Endothelial cell of umbilical vein (primary cell): ENCODE results near the gene KMT2B. TPM values are rescaled to one million over a fixed set of nuclear protein-coding genes. Genes with fewer than 3 reads are reported as not detected.

ENCODE experiments used
- BruUV-seq: library from RNA; stranded (reverse); fragments of 400-500 nt; replicated peaks from 2 replicates; lab custom pipeline; 2021; lab: Mats Ljungman, UMichigan
- CTCF ChIA-PET: fragments of 300-600, 350-600 bp; sonication (Branson Sonifier 250); formaldehyde crosslinking; loops from one replicate; lab custom pipeline; 2021; ENCODE audit warnings: antibody characterized with exemption, inconsistent platforms; lab: Charles Lee
- POLR2A ChIA-PET: fragments of 300-600, 350-600 bp; sonication (Branson Sonifier 250); formaldehyde crosslinking; loops from one replicate; lab custom pipeline; 2021; ENCODE audit warnings: antibody characterized with exemption, inconsistent platforms; lab: Charles Lee
- DNase-seq: peaks from one replicate; pipeline ENCODE4 v3.0.0-alpha.2; 2011; ENCODE audit warnings: low read depth, low spot score
- FAIRE-seq: peaks from 2 replicates; lab custom pipeline; 2011; peaks lifted over from hg19 to GRCh38; lab: Jason Lieb, UNC
- H2AFZ ChIP-seq: 2 replicates; pipeline ENCODE4 v1.6.0; 2012; ENCODE audit warnings: low read depth, low read length, control low read depth, inconsistent platforms
- H3K27ac ChIP-seq: 2 replicates; pipeline ENCODE4 v1.5.1; 2011; ENCODE audit warnings: low read depth, mild to moderate bottlenecking, control low read depth, low read length, moderate library complexity; ENCODE audit not compliant: insufficient read depth
- H3K27me3 ChIP-seq, 2 experiments: 2 replicates each; pipeline versions ENCODE4 v1.6.0 to v1.6.1; 2011; ENCODE audit warnings: low read length in 2 of 2, mixed read lengths in 1 of 2; ENCODE audit not compliant: control insufficient read depth in 2 of 2, insufficient read depth in 2 of 2
- H3K36me3 ChIP-seq, 2 experiments: 2 replicates in 1 of 2; 3 replicates in 1 of 2; pipeline ENCODE4 v1.5.1; 2011; ENCODE audit warnings: low read length in 2 of 2, mild to moderate bottlenecking in 1 of 2, moderate library complexity in 1 of 2; ENCODE audit not compliant: control insufficient read depth in 2 of 2, insufficient read depth in 2 of 2; ENCODE audit errors: extremely low read depth in 1 of 2
- H3K4me1 ChIP-seq: 3 replicates; pipeline ENCODE4 v1.5.1; 2011; ENCODE audit warnings: mild to moderate bottlenecking, low read length; ENCODE audit not compliant: control insufficient read depth, insufficient read depth; ENCODE audit errors: extremely low read depth
- H3K4me2 ChIP-seq: 2 replicates; pipeline ENCODE4 v1.6.1; 2011; ENCODE audit warnings: low read length, control low read depth, mixed read lengths; ENCODE audit not compliant: insufficient read depth
- H3K4me3 ChIP-seq, 3 experiments: fragments of 200-600 bp in 1 of 3; sonication (generic), shearing (Covaris generic) in 1 of 3; replicated peaks in 1 of 3; 2 replicates each; pipeline ENCODE4 v1.5.1; 2011 to 2016; ENCODE audit warnings: control low read depth in 3 of 3, low read length in 3 of 3, mild to moderate bottlenecking in 2 of 3, inconsistent platforms in 1 of 3, low read depth in 1 of 3, moderate library complexity in 1 of 3; ENCODE audit not compliant: insufficient read depth in 1 of 3
- H3K79me2 ChIP-seq: 2 replicates; pipeline ENCODE4 v1.6.0; 2012; ENCODE audit warnings: low read length, inconsistent platforms; ENCODE audit not compliant: control insufficient read depth, insufficient read depth
- H3K9ac ChIP-seq: replicated peaks from 2 replicates; pipeline ENCODE3; 2011; ENCODE audit warnings: low read length, control low read depth; ENCODE audit not compliant: insufficient read depth; ENCODE audit errors: extremely low read depth
- H3K9me1 ChIP-seq: replicated peaks from 3 replicates; pipeline ENCODE4 v1.6.0; 2011; ENCODE audit warnings: mild to moderate bottlenecking, low read length; ENCODE audit not compliant: control insufficient read depth, insufficient read depth; ENCODE audit errors: extremely low read depth
- H3K9me3 ChIP-seq: replicated peaks from 2 replicates; pipeline ENCODE4 v1.5.1; 2012; ENCODE audit warnings: low read length, inconsistent platforms; ENCODE audit not compliant: control insufficient read depth, insufficient read depth
- H4K20me1 ChIP-seq: replicated peaks from 2 replicates; pipeline ENCODE3; 2011; ENCODE audit warnings: mild to moderate bottlenecking, low read length; ENCODE audit not compliant: control insufficient read depth, insufficient read depth; ENCODE audit errors: extremely low read depth
- CTCF ChIP-seq, 2 donors: IDR thresholded peaks; 1 replicate in 1 of 2; 2 replicates in 1 of 2; pipeline ENCODE4 v1.5.1; 2011; ENCODE audit warnings: low read length in 2 of 2, mild to moderate bottlenecking in 2 of 2, moderate library complexity in 2 of 2, control low read depth in 1 of 2, inconsistent platforms in 1 of 2, low read depth in 1 of 2; ENCODE audit not compliant: insufficient read depth in 1 of 2; ENCODE audit errors: extremely low read depth in 1 of 2
- EZH2 ChIP-seq: IDR thresholded peaks from 2 replicates; pipeline ENCODE4 v1.6.1; 2012; ENCODE audit warnings: borderline replicate concordance, low read depth, mild to moderate bottlenecking, moderate library complexity, low read length, inconsistent platforms; ENCODE audit not compliant: severe bottlenecking
- FOS ChIP-seq: IDR thresholded peaks from 2 replicates; pipeline ENCODE4 v1.6.1; 2011; ENCODE audit warnings: mild to moderate bottlenecking, low read length, moderate library complexity, borderline replicate concordance; ENCODE audit not compliant: insufficient read depth
- JUN ChIP-seq: IDR thresholded peaks from 2 replicates; pipeline ENCODE4 v1.6.1; 2011; ENCODE audit warnings: borderline replicate concordance, low read depth; ENCODE audit not compliant: insufficient read length, insufficient read depth
- MAX ChIP-seq: IDR thresholded peaks from 2 replicates; pipeline ENCODE4 v1.6.1; 2011; ENCODE audit not compliant: insufficient read depth, insufficient read length
- dilution Hi-C: fragments of 300-500 bp; cut with MboI; formaldehyde crosslinking; loops from one replicate; pipeline ENCODE4 v1.15.0; 2019; ENCODE audit warnings: low sequenced_read_pairs; ENCODE audit not compliant: extremely low pct_ligation_motif_present
- intact Hi-C: fragments of 100-400 bp; cut with micrococcal nuclease; formaldehyde crosslinking; loops from one replicate; pipeline ENCODE4 v1.10.0; 2022
- polyA plus RNA-seq, 4 experiments: library from polyadenylated mRNA; depleted of rRNA in 3 of 4; stranded (reverse) in 3 of 4; unstranded in 1 of 4; fragments of >200 nt; gene quantifications; 2 replicates each; pipeline versions ENCODE4 v1.2.1 to v1.2.3, GENCODE V29; 2011 to 2012; ENCODE audit warnings: missing spikeins in 1 of 4
- total RNA-seq: library from RNA; stranded (reverse); gene quantifications from 2 replicates; pipeline ENCODE4 v1.2.3, GENCODE V29; 2021

KMT2B gene
- total and polyA plus RNA-seq, 2 donors (not counting 3 experiments of a cell fraction or from before 2014, with no cell fraction given), result 28.4 to 37.2 TPM

GRCh38 chr19:35724560-35724959, 6.8 kb downstream of the KMT2B start:
- H3K4me2 ChIP-seq, result no peak overlapping the region
- no peaks in the 10 kb centered on the region for H3K27me3 ChIP-seq
- BruUV-seq, result no TSS peak
- FAIRE-seq, result no peak
- H2AFZ ChIP-seq, result no peak overlapping the region
- TF ChIP-seq MAX (no peak), JUN (no peak), FOS (no peak), CTCF (IDR thresholded peaks at IDR 0.05; ENCODE audit: extremely low read depth in 1 of 2, insufficient read depth in 1 of 2, low read depth in 1 of 2, low read length in 2 of 2) (no peak), EZH2 (no peak)
- H3K4me3 ChIP-seq, result no peak overlapping the region
- dilution Hi-C loops (no loop called here), intact Hi-C loops (no loop called here)
- no peak for DNase-seq
- H3K9me1 ChIP-seq, result no peaks in the 10 kb centered on the region
- no peaks in the 10 kb centered on the region for H3K4me1 ChIP-seq
- H3K27ac ChIP-seq, result no peak overlapping the region
- CTCF ChIA-PET, result no interaction called here
- H3K9ac ChIP-seq, result no peak overlapping the region
- H4K20me1 ChIP-seq, result no peaks in the 10 kb centered on the region
- H3K36me3 ChIP-seq, result peaks cover 26 to 75% of the 10 kb centered on the region in 2 experiments
- POLR2A ChIA-PET, result no interaction called here
- H3K79me2 ChIP-seq, result peaks cover 15% of the 10 kb centered on the region
- H3K9me3 ChIP-seq, result no peaks in the 10 kb centered on the region
